Measurements from ENCODE around the gene CCL28. TPM values are rescaled to one million over a fixed set of nuclear protein-coding genes. Genes with fewer than 3 reads are reported as not detected.

Gene CCL28
- total and polyA plus RNA-seq, 10 of the 15 experiments (the other 5 are each of a cell fraction or from before 2014, with no cell fraction given), result 1.5 to 7.5 (median 4.4) TPM

GRCh38 chr5:43376496-43377140 lies 35.6 kb downstream of the CCL28 start:
- H3K27me3 ChIP-seq (replicated peaks in 1 of 2; ENCODE audit: control insufficient read depth in 2 of 2, insufficient read depth in 2 of 2, low read length in 1 of 2), result no peaks in the 10 kb centered on the region
- no peaks in the 10 kb centered on the region; the same call in 2 of the 3 replicates for H3K9me3 ChIP-seq (replicated peaks; ENCODE audit: control insufficient read depth, insufficient read depth, low read length)
- ATAC-seq, result no peak
- no peak for DNase-seq (ENCODE audit: low read depth, low spot score)
- no peak for TF ChIP-seq E4F1 (IDR thresholded peaks at IDR 0.05; ENCODE audit: borderline replicate concordance, partially characterized antibody)
- no peak for FAIRE-seq
- no peak overlapping the region for H3K4me2 ChIP-seq (ENCODE audit: control insufficient read depth, insufficient read depth)
- no peaks in the 10 kb centered on the region for H3K4me1 ChIP-seq (ENCODE audit: control insufficient read depth, insufficient read depth, low read length)
- H2AFZ ChIP-seq (ENCODE audit: control insufficient read depth, low read depth, low read length), result no peak overlapping the region
- ChIA-PET POLR2A (no interaction called here), CTCF (no interaction called here), RAD21 (ENCODE audit: unreplicated experiment) (no interaction called here), SMC1A (ENCODE audit: uncharacterized antibody, unreplicated experiment) (interaction anchor here (0.6 kb wide), 1 partner anchor 13 kb away, joined by 4 read pairs; no protein-coding TSS in a partner anchor)
- no peaks in the 10 kb centered on the region for H3K36me3 ChIP-seq (ENCODE audit: control insufficient read depth in 2 of 2, insufficient read depth in 2 of 2, low read length in 1 of 2)
- intact Hi-C loops (cut with micrococcal nuclease; ENCODE audit: unreplicated experiment) (no loop called here), in situ Hi-C loops (cut with MboI) (no loop called here)
- no peak overlapping the region for H3K4me3 ChIP-seq
- H3K27ac ChIP-seq (ENCODE audit: control insufficient read depth, insufficient read depth), result no peak overlapping the region
- BruUV-seq (replicated peaks), result no TSS peak
- no peak overlapping the region for H3K9ac ChIP-seq (ENCODE audit: control insufficient read depth, insufficient read depth, low read length)
- no peaks in the 10 kb centered on the region for H4K20me1 ChIP-seq (ENCODE audit: control insufficient read depth, insufficient read depth)
- H3K79me2 ChIP-seq (ENCODE audit: control insufficient read depth, insufficient read depth, low read length), result no peaks in the 10 kb centered on the region
- 40% methylated on average over 1 of the region's 1 CpG for WGBS (ENCODE audit: insufficient coverage, insufficient replicate concordance, low lambda C conversion rate, missing lambda C conversion rate)

GRCh38 chr5:43371821-43372220 lies 40.4 kb downstream of the CCL28 start:
- no peak for ATAC-seq
- intact Hi-C loops (cut with micrococcal nuclease; ENCODE audit: unreplicated experiment), result no loop called here
- Histone ChIP-seq H3K27me3 (replicated peaks in 1 of 2; ENCODE audit: control insufficient read depth in 2 of 2, insufficient read depth in 2 of 2, low read length in 1 of 2) (no peaks in the 10 kb centered on the region), H2AFZ (ENCODE audit: control insufficient read depth, low read depth, low read length) (no peak overlapping the region), H3K4me1 (ENCODE audit: control insufficient read depth, insufficient read depth, low read length) (no peaks in the 10 kb centered on the region), H3K9ac (ENCODE audit: control insufficient read depth, insufficient read depth, low read length) (no peak overlapping the region), H4K20me1 (ENCODE audit: control insufficient read depth, insufficient read depth) (no peaks in the 10 kb centered on the region), H3K79me2 (ENCODE audit: control insufficient read depth, insufficient read depth, low read length) (no peaks in the 10 kb centered on the region), H3K4me2 (ENCODE audit: control insufficient read depth, insufficient read depth) (no peak overlapping the region), H3K27ac (ENCODE audit: control insufficient read depth, insufficient read depth) (no peak overlapping the region), H3K36me3 (ENCODE audit: control insufficient read depth in 2 of 2, insufficient read depth in 2 of 2, low read length in 1 of 2) (no peaks in the 10 kb centered on the region), H3K4me3 (no peak overlapping the region), H3K9me3 (replicated peaks; ENCODE audit: control insufficient read depth, insufficient read depth, low read length) (no peaks in the 10 kb centered on the region)
- SMC1A ChIA-PET (ENCODE audit: uncharacterized antibody, unreplicated experiment), result interaction anchor here (0.6 to 1.1 kb wide), 3 partner anchors 17 to 76 kb away, joined by 3 read pairs; no protein-coding TSS in a partner anchor
- POLR2A ChIA-PET, result no interaction called here
- TF ChIP-seq, protein P1, sequence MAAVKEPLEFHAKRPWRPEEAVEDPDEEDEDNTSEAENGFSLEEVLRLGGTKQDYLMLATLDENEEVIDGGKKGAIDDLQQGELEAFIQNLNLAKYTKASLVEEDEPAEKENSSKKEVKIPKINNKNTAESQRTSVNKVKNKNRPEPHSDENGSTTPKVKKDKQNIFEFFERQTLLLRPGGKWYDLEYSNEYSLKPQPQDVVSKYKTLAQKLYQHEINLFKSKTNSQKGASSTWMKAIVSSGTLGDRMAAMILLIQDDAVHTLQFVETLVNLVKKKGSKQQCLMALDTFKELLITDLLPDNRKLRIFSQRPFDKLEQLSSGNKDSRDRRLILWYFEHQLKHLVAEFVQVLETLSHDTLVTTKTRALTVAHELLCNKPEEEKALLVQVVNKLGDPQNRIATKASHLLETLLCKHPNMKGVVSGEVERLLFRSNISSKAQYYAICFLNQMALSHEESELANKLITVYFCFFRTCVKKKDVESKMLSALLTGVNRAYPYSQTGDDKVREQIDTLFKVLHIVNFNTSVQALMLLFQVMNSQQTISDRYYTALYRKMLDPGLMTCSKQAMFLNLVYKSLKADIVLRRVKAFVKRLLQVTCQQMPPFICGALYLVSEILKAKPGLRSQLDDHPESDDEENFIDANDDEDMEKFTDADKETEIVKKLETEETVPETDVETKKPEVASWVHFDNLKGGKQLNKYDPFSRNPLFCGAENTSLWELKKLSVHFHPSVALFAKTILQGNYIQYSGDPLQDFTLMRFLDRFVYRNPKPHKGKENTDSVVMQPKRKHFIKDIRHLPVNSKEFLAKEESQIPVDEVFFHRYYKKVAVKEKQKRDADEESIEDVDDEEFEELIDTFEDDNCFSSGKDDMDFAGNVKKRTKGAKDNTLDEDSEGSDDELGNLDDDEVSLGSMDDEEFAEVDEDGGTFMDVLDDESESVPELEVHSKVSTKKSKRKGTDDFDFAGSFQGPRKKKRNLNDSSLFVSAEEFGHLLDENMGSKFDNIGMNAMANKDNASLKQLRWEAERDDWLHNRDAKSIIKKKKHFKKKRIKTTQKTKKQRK (IDR thresholded peaks at IDR 0.05; ENCODE audit: low read depth, low read length), result no peak
- no peak for TF ChIP-seq RFX5 (IDR thresholded peaks at IDR 0.05; ENCODE audit: low read depth, low read length)
- RAD21 ChIA-PET (ENCODE audit: unreplicated experiment), result no interaction called here
- DNase-seq (ENCODE audit: low read depth, low spot score), result no peak
- in situ Hi-C loops (cut with MboI), result no loop called here
- CTCF ChIA-PET, result interaction anchor here (1.1 kb wide), 1 partner anchor 18 kb away, joined by 4 read pairs; no protein-coding TSS in a partner anchor
- FAIRE-seq, result no peak
- BruUV-seq (replicated peaks), result no TSS peak
